Ureter (tissue), 1 donor: ENCODE data around the gene TMEM229B. TPM values are rescaled to one million over a fixed set of nuclear protein-coding genes. Genes with fewer than 3 reads are reported as not detected.

Experiments used
- DNase-seq: peaks from one replicate; pipeline ENCODE4 v3.0.0-alpha.2; 2020; ENCODE audit warnings: low spot score
- total RNA-seq: library from RNA; stranded (reverse); gene quantifications from one replicate; pipeline ENCODE4 v1.2.4, GENCODE V29; 2023
- donor health status: DM: yes; HTN: yes; CAD: no.

The TMEM229B gene
- total RNA-seq, 1 donor from 2014 or later, result 24.7 TPM

GRCh38 chr14:67424539-67424938 lies 64.0 kb downstream of the TMEM229B start:
- DNase-seq, result no peak

GRCh38 chr14:67423424-67423823 lies 65.1 kb downstream of the TMEM229B start:
- no peak for DNase-seq

GRCh38 chr14:67421356-67422224 lies 66.9 kb downstream of the TMEM229B start:
- no peak for DNase-seq

Other genes with a start within 250 kb of the TMEM229B start
- gene PALS1, start 247.3 kb downstream of the TMEM229B start, total RNA-seq, result 36.8 TPM
- 65.2 TPM for gene ATP6V1D, start 128.9 kb downstream of the TMEM229B start, total RNA-seq
- 75.9 TPM for gene EIF2S1, start 128.4 kb downstream of the TMEM229B start, total RNA-seq
- 21.7 TPM for gene PLEK2, start 76.6 kb downstream of the TMEM229B start, total RNA-seq
- 46.3 TPM for gene PLEKHH1, start 44.6 kb upstream of the TMEM229B start, total RNA-seq
- gene PIGH, start 111.5 kb upstream of the TMEM229B start, total RNA-seq, result 29.8 TPM
- gene ARG2, start 131.2 kb upstream of the TMEM229B start, total RNA-seq, result 6.0 TPM
- 108 TPM for gene VTI1B, start 185.9 kb upstream of the TMEM229B start, total RNA-seq
- 62.1 TPM for gene RDH11, start 207.0 kb upstream of the TMEM229B start, total RNA-seq
- gene RDH12, start 213.2 kb upstream of the TMEM229B start, total RNA-seq, result 0.21 TPM